WTC11 (cell line): ENCODE measurements around the gene ARIH1.

Experiments used
- FOXK1 ChIP-seq: sonication (generic); formaldehyde crosslinking; IDR thresholded peaks from 2 replicates; pipeline ENCODE4 v1.8.0; 2022; ENCODE audit warnings: mild to moderate bottlenecking, moderate library complexity, missing genetic modification reagents
- MYBL2 ChIP-seq: sonication (generic); formaldehyde crosslinking; IDR thresholded peaks from 2 replicates; pipeline ENCODE4 v1.8.1; 2023; ENCODE audit warnings: mild to moderate bottlenecking, moderate library complexity, missing genetic modification reagents
- RELA ChIP-seq: sonication (generic); formaldehyde crosslinking; IDR thresholded peaks from 2 replicates; pipeline ENCODE4 v1.8.1; 2022; ENCODE audit warnings: missing genetic modification reagents, mild to moderate bottlenecking, borderline replicate concordance
- SP1 ChIP-seq: sonication (generic); formaldehyde crosslinking; conservative IDR thresholded peaks from 2 replicates; pipeline ENCODE4 v1.8.1; 2022; ENCODE audit warnings: missing genetic modification reagents
- ZNF121 ChIP-seq: sonication (generic); formaldehyde crosslinking; IDR thresholded peaks from 2 replicates; pipeline ENCODE4 v1.8.0; 2023; ENCODE audit warnings: missing genetic modification reagents
- TF ChIP-seq, protein P1 (sequence below): fragments of 200-600 bp; IDR thresholded peaks from 2 replicates; pipeline ENCODE4 v1.8.0; 2022; ENCODE audit warnings: antibody characterized with exemption
- TF ChIP-seq, protein P2 (sequence below): sonication (generic); formaldehyde crosslinking; conservative IDR thresholded peaks from 2 replicates; pipeline ENCODE4 v1.8.1; 2023; ENCODE audit warnings: mild to moderate bottlenecking, low read depth, missing genetic modification reagents, moderate library complexity
- TF ChIP-seq, protein P3 (sequence below): sonication (generic); formaldehyde crosslinking; IDR thresholded peaks from 2 replicates; pipeline ENCODE4 v1.8.0; 2022; ENCODE audit warnings: mild to moderate bottlenecking, missing genetic modification reagents
- TF ChIP-seq, protein P4 (sequence below): fragments of 250-450 bp; sonication (Bioruptor Pico); IDR thresholded peaks from 2 replicates; pipeline ENCODE4 v2.1.2; 2022; ENCODE audit warnings: mild to moderate bottlenecking, moderate library complexity
- TF ChIP-seq, protein P5 (sequence below): fragments of 250-450 bp; sonication (Bioruptor Pico); IDR thresholded peaks from 2 replicates; pipeline ENCODE4 v1.9.0; 2021; ENCODE audit warnings: moderate library complexity, mild to moderate bottlenecking, inconsistent platforms, borderline replicate concordance
- TF ChIP-seq, protein P6 (sequence below): sonication (generic); formaldehyde crosslinking; IDR thresholded peaks from 2 replicates; pipeline ENCODE4 v1.8.1; 2022; ENCODE audit warnings: low read depth, mild to moderate bottlenecking, moderate library complexity, missing genetic modification reagents, borderline replicate concordance

DNA sequence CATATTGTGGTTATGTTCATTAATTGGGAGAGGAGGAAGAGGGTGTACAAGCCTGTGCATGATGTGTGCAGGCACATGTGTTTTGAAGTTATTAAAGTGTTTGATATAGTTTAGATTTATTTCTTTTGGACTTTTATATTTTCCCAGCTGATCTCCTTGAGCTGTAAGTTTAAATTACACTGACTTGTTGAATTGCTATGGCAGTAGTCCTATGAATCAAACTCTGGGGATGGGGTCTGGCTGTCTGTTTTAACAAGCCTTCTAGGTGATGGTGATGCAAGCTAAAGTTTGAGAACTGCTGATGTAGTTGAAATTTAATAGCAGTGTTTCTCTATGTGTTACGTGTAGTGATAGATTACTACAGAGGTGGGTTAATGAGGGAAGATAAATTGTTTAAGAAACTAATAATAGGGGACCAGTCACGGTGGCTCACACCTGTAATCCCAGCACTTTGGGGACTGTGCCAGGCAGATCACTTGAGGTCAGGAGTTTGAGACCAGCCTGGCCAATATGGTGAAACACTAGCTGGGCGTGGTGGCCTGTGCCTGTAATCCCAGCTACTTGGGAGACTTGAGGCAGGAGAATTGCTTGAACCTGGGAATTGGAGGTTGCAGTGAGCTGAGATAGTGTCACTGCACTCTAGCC, 7.0 kb downstream of the ARIH1 start:
- TF ChIP-seq SP1 (no peak), FOXK1 (CRISPR knock-in tag) (no peak), RELA (CRISPR knock-in tag) (no peak), MYBL2 (CRISPR knock-in tag) (no peak), ZNF121 (CRISPR knock-in tag) (no peak)
- TF ChIP-seq, protein P1, sequence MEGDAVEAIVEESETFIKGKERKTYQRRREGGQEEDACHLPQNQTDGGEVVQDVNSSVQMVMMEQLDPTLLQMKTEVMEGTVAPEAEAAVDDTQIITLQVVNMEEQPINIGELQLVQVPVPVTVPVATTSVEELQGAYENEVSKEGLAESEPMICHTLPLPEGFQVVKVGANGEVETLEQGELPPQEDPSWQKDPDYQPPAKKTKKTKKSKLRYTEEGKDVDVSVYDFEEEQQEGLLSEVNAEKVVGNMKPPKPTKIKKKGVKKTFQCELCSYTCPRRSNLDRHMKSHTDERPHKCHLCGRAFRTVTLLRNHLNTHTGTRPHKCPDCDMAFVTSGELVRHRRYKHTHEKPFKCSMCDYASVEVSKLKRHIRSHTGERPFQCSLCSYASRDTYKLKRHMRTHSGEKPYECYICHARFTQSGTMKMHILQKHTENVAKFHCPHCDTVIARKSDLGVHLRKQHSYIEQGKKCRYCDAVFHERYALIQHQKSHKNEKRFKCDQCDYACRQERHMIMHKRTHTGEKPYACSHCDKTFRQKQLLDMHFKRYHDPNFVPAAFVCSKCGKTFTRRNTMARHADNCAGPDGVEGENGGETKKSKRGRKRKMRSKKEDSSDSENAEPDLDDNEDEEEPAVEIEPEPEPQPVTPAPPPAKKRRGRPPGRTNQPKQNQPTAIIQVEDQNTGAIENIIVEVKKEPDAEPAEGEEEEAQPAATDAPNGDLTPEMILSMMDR = no peak
- TF ChIP-seq, protein P2, sequence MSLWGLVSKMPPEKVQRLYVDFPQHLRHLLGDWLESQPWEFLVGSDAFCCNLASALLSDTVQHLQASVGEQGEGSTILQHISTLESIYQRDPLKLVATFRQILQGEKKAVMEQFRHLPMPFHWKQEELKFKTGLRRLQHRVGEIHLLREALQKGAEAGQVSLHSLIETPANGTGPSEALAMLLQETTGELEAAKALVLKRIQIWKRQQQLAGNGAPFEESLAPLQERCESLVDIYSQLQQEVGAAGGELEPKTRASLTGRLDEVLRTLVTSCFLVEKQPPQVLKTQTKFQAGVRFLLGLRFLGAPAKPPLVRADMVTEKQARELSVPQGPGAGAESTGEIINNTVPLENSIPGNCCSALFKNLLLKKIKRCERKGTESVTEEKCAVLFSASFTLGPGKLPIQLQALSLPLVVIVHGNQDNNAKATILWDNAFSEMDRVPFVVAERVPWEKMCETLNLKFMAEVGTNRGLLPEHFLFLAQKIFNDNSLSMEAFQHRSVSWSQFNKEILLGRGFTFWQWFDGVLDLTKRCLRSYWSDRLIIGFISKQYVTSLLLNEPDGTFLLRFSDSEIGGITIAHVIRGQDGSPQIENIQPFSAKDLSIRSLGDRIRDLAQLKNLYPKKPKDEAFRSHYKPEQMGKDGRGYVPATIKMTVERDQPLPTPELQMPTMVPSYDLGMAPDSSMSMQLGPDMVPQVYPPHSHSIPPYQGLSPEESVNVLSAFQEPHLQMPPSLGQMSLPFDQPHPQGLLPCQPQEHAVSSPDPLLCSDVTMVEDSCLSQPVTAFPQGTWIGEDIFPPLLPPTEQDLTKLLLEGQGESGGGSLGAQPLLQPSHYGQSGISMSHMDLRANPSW (CRISPR knock-in tag) = no peak
- TF ChIP-seq, protein P3, sequence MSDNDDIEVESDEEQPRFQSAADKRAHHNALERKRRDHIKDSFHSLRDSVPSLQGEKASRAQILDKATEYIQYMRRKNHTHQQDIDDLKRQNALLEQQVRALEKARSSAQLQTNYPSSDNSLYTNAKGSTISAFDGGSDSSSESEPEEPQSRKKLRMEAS (CRISPR knock-in tag) = no peak
- TF ChIP-seq, protein P4, sequence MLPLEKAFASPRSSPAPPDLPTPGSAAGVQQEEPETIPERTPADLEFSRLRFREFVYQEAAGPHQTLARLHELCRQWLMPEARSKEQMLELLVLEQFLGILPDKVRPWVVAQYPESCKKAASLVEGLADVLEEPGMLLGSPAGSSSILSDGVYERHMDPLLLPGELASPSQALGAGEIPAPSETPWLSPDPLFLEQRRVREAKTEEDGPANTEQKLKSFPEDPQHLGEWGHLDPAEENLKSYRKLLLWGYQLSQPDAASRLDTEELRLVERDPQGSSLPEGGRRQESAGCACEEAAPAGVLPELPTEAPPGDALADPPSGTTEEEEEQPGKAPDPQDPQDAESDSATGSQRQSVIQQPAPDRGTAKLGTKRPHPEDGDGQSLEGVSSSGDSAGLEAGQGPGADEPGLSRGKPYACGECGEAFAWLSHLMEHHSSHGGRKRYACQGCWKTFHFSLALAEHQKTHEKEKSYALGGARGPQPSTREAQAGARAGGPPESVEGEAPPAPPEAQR (CRISPR knock-in tag) = no peak
- TF ChIP-seq, protein P5, sequence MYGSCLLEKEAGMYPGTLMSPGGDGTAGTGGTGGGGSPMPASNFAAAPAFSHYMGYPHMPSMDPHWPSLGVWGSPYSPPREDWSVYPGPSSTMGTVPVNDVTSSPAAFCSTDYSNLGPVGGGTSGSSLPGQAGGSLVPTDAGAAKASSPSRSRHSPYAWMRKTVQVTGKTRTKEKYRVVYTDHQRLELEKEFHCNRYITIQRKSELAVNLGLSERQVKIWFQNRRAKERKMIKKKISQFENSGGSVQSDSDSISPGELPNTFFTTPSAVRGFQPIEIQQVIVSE (CRISPR knock-in tag) = no peak
- TF ChIP-seq, protein P6, sequence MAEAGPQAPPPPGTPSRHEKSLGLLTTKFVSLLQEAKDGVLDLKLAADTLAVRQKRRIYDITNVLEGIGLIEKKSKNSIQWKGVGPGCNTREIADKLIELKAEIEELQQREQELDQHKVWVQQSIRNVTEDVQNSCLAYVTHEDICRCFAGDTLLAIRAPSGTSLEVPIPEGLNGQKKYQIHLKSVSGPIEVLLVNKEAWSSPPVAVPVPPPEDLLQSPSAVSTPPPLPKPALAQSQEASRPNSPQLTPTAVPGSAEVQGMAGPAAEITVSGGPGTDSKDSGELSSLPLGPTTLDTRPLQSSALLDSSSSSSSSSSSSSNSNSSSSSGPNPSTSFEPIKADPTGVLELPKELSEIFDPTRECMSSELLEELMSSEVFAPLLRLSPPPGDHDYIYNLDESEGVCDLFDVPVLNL (CRISPR knock-in tag) = no peak
